Memory B cell (primary cell): ENCODE data around the gene OSBPL10.
A peak's percentile ranks its signal among the peaks of the same experiment; 100 is the strongest.

Experiments
- ATAC-seq: fragments of 150-1000 bp; cut with Tn5 transposase; 2 replicates; pipeline ENCODE4 v1.10.0; 2021; ENCODE audit warnings: low read depth, mild to moderate bottlenecking, moderate library complexity
- DNase-seq, 2 donors: peaks; one replicate each; pipeline ENCODE4 v3.0.0; 2022; ENCODE audit warnings: low spot score in 2 of 2
- H3K27ac Mint-ChIP-seq: one replicate; pipeline ENCODE4 v1.8.0; 2022; ENCODE audit warnings: mild to moderate bottlenecking, moderate library complexity, mixed read lengths
- H3K27me3 Mint-ChIP-seq: one replicate; pipeline ENCODE4 v1.8.0; 2022; ENCODE audit warnings: mixed read lengths
- H3K36me3 Mint-ChIP-seq: one replicate; pipeline ENCODE4 v1.8.0; 2022; ENCODE audit warnings: mild to moderate bottlenecking, mixed read lengths
- H3K4me1 Mint-ChIP-seq: one replicate; pipeline ENCODE4 v1.8.0; 2022; ENCODE audit warnings: mixed read lengths
- H3K4me3 Mint-ChIP-seq: one replicate; pipeline ENCODE4 v1.8.0; 2022; ENCODE audit warnings: mild to moderate bottlenecking, moderate library complexity, mixed read lengths
- H3K9me3 Mint-ChIP-seq: one replicate; pipeline ENCODE4 v1.8.0; 2022; ENCODE audit warnings: mixed read lengths

OSBPL10 gene

DNA sequence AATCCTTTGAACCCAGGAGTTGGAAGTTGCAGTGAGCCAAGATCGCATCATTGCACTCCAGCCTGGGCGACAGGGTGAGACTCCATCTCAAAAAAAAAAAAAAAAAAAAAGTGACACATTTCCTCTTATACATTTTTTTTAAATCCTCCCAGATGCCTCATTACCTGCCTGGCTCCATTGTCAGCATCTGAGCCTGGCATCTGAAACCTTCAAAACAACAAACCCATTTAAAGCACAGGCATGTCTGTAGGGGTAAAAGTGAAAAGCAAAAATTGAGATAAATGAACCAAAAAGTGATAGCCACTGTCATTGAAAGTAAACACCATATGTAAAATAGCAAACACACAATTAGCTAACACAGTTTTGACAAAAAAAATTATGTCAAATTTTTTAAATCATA is 38.6 kb downstream of the OSBPL10 start:
- no peak for ATAC-seq
- H3K27ac Mint-ChIP-seq = no peak overlapping the region

DNA sequence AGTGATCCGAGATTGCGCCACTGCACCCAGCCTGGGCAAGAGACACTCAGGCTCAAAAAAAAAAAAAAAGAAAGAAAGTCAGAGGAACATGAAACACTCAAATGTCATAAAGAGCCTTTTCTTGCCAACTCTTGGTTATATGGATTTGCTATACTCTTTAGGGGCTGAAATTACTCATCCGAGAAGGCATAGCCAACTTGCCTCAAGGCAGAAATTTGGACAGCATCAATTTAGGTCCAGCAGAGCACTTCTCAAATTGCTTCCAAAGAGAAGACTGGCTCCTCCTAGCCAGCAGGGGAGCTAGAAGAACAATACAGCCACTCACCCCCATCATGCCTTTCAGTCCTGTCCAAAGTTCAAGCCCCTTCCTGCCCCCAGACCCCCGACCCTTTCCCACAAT is 43.8 kb downstream of the OSBPL10 start:
- H3K36me3 Mint-ChIP-seq = peaks cover 2% of the 10 kb centered on the region
- H3K4me3 Mint-ChIP-seq = no peak overlapping the region
- H3K9me3 Mint-ChIP-seq = no peaks in the 10 kb centered on the region
- peaks cover 34% of the 10 kb centered on the region for H3K4me1 Mint-ChIP-seq
- H3K27me3 Mint-ChIP-seq = no peaks in the 10 kb centered on the region
- no peak overlapping the region for H3K27ac Mint-ChIP-seq
- no peak for ATAC-seq
- no peak for DNase-seq

More for the DNA sequence above, 38.6 kb downstream of the OSBPL10 start:
- H3K9me3 Mint-ChIP-seq = no peaks in the 10 kb centered on the region
- no peak overlapping the region for H3K4me3 Mint-ChIP-seq
- no peak for DNase-seq
- H3K36me3 Mint-ChIP-seq = peaks cover 10% of the 10 kb centered on the region
- no peaks in the 10 kb centered on the region for H3K27me3 Mint-ChIP-seq
- peaks cover 30% of the 10 kb centered on the region for H3K4me1 Mint-ChIP-seq

DNA sequence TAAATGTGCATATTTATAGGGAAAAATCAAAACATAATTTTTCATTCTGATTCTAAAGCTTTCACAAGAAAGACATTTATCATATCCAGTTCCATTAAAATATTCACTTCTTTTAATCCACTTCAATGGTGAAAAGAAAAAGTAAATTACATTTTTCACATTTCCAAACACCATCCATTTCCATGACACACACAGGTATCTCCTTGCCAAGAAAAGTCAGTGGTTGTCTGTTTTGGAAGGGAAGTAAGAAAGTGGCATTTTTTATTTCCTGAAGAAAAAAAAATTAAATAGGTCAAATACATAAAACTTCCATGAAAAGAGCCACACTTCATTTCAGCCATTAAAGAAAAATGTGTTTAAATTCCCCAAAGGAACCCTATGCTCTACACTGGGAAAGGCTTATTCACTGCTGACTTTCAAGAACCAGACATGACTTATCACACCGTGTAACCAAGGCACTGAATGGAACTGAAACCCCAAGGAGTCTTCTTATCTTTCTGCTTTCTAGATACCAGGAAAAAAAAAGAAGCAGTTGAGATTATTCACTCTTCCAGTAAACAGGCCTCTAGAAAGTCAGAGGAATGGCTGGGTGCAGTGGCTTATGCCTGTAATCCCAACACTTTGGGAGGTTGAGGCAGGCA is 44.5 kb downstream of the OSBPL10 start:
- ATAC-seq (peak; percentile 64), DNase-seq (no peak)
- Mint-ChIP-seq H3K4me1 (peaks cover 32% of the 10 kb centered on the region), H3K27me3 (no peaks in the 10 kb centered on the region), H3K9me3 (no peaks in the 10 kb centered on the region), H3K4me3 (peak overlapping the region; percentile 37), H3K36me3 (peaks cover 2% of the 10 kb centered on the region), H3K27ac (peak overlapping the region; percentile 29)

DNA sequence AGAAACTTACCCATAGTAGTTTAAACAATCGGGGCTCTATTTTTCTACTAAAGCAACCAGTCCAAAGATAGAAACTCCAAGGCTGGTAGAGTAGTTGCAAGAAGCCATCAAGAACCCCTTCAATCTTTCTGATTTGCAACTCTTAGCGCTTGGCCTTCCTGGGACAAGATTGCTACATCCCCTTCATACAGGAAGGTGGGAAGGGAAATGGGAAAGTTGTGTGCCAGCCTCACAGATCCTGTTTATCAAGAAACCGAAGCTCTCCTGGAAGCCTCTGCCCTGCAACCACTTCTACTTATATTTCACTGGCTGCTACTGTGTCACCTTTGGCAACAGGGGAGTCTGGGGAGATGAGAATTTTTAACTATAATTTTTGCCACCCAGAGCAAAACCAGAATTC is 46.2 kb downstream of the OSBPL10 start:
- H3K27ac Mint-ChIP-seq = no peak overlapping the region
- peaks cover 38% of the 10 kb centered on the region for H3K4me1 Mint-ChIP-seq
- H3K36me3 Mint-ChIP-seq = peaks cover 2% of the 10 kb centered on the region
- DNase-seq (no peak), ATAC-seq (no peak)
- no peak overlapping the region for H3K4me3 Mint-ChIP-seq
- H3K9me3 Mint-ChIP-seq = no peaks in the 10 kb centered on the region
- H3K27me3 Mint-ChIP-seq = no peaks in the 10 kb centered on the region

DNA sequence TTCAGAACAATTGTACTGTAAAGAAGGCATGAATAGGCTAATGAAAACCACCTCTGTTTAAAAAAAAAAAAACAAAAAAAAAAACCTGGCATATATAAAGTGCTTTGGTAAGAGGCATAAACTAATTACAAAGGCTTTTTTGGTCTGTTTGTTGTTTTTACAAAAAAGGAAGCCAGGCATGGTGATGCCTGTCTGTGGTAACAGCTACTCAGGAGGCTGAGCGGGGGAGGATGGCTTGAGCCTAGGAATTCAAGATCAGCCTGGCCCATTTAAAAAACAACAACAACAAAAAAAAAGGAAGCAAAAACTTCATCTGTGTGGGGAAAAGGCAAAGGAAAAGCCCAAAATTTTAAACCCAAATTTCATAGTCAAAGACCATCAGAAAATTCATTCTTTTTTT is 47.0 kb downstream of the OSBPL10 start:
- H3K9me3 Mint-ChIP-seq = no peaks in the 10 kb centered on the region
- ATAC-seq (peak; percentile 55), DNase-seq (no peak)
- peaks cover 38% of the 10 kb centered on the region for H3K4me1 Mint-ChIP-seq
- peak overlapping the region; percentile 87 for H3K27ac Mint-ChIP-seq
- peak overlapping the region; percentile 65 for H3K4me3 Mint-ChIP-seq
- no peaks in the 10 kb centered on the region for H3K27me3 Mint-ChIP-seq
- H3K36me3 Mint-ChIP-seq = peaks cover 2% of the 10 kb centered on the region

DNA sequence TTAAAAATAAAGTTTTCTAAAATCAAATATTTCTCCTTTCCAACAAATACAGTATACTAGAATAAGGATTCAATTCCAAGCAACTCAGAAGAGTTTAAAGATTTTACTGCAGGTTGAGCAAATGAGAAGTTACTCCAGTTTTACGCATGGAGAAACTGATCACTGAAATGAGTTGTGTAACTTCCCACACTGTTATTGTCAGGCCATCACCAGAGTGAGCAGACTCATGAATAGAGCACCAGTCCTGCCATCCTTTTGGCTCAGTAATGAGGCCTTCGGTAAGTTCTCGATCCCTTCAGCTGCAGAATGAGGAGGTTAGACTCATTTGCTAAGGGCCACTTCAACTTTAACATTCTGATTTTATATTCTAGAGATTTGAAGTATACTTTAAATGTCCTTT is 48.1 kb downstream of the OSBPL10 start:
- Mint-ChIP-seq H3K4me1 (peaks cover 38% of the 10 kb centered on the region), H3K36me3 (peaks cover 2% of the 10 kb centered on the region), H3K27ac (peak overlapping the region; percentile 87), H3K27me3 (no peaks in the 10 kb centered on the region), H3K9me3 (no peaks in the 10 kb centered on the region), H3K4me3 (no peak overlapping the region)
- ATAC-seq = no peak
- DNase-seq = no peak

DNA sequence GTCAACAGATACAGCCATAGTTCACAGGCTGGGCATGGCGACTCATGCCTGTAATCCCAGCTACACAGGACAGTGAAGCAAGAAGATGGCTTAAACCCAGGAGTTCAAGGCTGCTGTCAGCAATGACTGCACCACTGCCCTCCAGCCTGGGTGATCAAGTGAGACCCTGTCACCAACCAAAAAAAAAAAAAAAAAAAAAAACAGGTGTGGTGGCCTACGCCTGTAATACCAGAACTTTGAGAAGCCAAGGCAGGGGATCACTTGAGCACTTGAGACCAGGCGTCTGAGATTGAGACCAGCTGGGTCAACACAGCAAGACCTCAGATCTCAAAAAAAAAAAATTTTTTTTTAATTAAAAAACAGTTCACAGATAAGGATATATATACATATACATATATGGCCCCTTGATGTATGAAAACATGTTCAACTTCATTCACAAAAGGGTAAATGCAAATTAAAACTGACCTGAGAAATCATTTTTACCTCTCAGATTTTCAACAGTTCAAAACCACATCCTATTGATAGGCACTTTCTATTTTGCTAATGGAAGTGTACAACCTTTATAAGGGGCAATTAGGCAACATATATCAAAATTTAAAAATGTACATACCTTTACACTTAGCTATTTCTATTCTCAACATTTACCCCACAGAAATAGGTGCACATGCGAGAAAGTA is 51.1 kb downstream of the OSBPL10 start:
- Mint-ChIP-seq H3K9me3 (no peaks in the 10 kb centered on the region), H3K27me3 (no peaks in the 10 kb centered on the region), H3K36me3 (peaks cover 2% of the 10 kb centered on the region), H3K27ac (peak overlapping the region; percentile 85), H3K4me1 (peaks cover 54% of the 10 kb centered on the region), H3K4me3 (peak overlapping the region; percentile 47)
- ATAC-seq = peak; percentile 39
- DNase-seq = no peak

DNA sequence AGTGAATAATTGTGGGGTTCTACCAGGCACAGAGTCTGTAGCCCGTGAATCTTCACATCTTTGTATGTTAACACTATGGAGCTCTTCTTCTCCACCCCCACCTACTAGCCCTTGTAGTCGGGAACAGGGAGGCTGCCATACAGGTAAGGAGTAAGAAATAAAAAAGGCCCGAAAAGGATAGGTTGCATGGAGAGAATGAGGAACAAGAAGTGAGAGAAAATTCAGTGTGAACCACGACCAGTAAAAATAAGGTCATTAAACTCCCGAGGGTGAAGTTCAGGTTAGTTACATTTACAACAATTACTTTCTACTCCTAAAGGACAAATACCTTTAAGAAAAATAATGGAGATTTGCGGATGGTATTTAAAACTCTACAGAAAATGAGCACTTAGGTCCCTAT is 53.3 kb downstream of the OSBPL10 start:
- Mint-ChIP-seq H3K36me3 (peaks cover 4% of the 10 kb centered on the region), H3K4me1 (peaks cover 58% of the 10 kb centered on the region)
- peak; percentile 50 for ATAC-seq

DNA sequence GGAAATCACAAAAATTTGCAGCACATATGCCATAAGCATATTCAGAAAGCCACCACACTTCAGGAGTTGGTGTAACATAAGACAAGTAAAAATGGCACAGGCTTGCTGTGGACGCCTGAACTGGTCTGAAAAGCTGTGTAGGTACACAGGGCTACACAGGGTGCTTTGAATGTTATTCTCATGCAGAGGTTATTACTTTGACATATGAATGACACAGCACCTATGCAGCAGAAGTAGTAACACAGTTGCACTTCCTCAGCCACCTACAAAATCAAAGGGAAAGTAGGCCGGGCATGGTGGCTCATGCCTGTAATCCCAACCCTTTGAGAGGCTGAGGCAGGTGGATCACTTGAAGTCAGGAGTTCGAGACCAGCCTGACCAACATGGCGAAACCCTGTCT is 54.5 kb downstream of the OSBPL10 start:
- Mint-ChIP-seq H3K36me3 (peaks cover 8% of the 10 kb centered on the region), H3K27me3 (no peaks in the 10 kb centered on the region), H3K27ac (peak overlapping the region; percentile 75), H3K9me3 (no peaks in the 10 kb centered on the region), H3K4me1 (peaks cover 61% of the 10 kb centered on the region), H3K4me3 (peak overlapping the region; percentile 18)
- no peak for DNase-seq
- peak; percentile 60 for ATAC-seq

More for the DNA sequence above, 53.3 kb downstream of the OSBPL10 start:
- Mint-ChIP-seq H3K4me3 (peak overlapping the region; percentile 68), H3K27ac (peak overlapping the region; percentile 75), H3K27me3 (no peaks in the 10 kb centered on the region), H3K9me3 (no peaks in the 10 kb centered on the region)
- DNase-seq = no peak

DNA sequence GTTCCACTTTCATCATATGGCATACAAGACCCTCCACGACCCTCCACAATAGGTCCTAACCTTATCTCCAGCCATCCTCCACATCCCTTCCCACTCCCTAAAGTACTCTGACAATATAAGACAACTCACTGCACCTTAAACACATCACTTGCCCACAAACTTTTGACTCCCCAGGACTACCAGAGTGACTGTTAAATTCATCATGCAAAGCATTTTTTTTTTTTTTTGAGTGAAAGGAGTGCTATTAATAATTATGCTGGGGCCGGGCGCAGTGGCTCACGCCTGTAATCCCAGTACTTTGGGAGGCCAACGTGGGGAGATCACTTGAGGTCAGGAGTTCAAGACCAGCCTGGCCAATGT is 55.8 kb downstream of the OSBPL10 start:
- Mint-ChIP-seq H3K27me3 (no peaks in the 10 kb centered on the region), H3K36me3 (peaks cover 10% of the 10 kb centered on the region), H3K4me1 (peaks cover 56% of the 10 kb centered on the region), H3K4me3 (peak overlapping the region; percentile 67), H3K27ac (peak overlapping the region; percentile 75), H3K9me3 (peaks cover 1% of the 10 kb centered on the region)
- ATAC-seq (peak; percentile 27), DNase-seq (no peak)

DNA sequence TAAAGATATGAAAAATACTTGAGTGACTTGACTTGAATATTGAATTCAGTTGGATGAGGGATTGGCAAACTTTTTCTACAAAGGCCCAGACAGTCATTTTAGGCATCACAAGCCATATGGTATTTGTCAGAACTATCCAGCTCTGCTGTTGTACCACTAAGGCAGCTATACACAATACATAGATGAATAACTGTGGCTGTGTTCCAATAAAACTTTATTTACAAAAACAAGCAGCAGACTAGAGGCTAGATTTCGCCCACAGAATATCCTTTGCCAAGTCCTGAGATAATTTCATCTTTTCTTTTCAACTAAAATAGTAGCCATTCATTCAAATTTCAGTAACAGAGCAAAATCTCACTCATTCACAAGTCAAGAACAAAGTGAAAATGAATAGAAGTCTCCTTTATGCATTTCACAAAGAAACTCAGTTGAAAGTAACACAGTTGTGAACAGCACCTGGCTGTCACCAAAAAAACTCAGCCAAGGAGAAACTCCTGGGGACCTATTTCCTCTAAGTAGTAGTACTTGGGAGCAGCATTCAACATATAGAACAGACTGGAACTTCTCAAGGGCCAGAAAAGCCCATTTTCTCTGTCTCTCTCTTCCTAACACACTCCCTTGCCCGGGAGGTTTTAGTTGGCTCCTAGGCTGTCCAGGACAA is 56.3 kb downstream of the OSBPL10 start:
- ATAC-seq (peak; percentile 8), DNase-seq (no peak)
- Mint-ChIP-seq H3K4me1 (peaks cover 61% of the 10 kb centered on the region), H3K36me3 (peaks cover 15% of the 10 kb centered on the region), H3K27ac (peak overlapping the region; percentile 75), H3K4me3 (peak overlapping the region; percentile 67), H3K9me3 (peaks cover 6% of the 10 kb centered on the region), H3K27me3 (no peaks in the 10 kb centered on the region)

DNA sequence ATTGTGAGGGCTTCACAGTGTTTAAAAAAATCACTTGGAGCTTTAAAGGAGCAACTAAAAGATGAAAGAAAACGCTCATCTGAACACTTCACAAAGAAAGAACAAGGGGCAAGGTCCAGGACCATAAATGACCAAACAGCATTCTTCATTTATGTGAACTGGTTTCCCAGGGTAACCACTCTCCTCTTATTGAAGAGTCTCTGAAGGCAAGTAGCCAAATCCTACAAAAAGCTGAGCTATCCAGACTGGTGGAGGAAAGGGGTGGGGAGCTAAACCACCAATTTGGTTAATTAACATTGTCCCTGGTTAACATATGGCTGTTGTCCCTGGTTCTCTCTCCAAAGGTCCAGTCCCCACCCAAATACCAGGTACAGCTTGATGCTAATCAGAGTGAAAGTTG is 58.1 kb downstream of the OSBPL10 start:
- H3K4me3 Mint-ChIP-seq = peak overlapping the region; percentile 16
- peak overlapping the region; percentile 78 for H3K27ac Mint-ChIP-seq
- peaks cover 6% of the 10 kb centered on the region for H3K9me3 Mint-ChIP-seq
- H3K36me3 Mint-ChIP-seq = peaks cover 21% of the 10 kb centered on the region
- ATAC-seq = no peak
- no peak for DNase-seq
- H3K27me3 Mint-ChIP-seq = no peaks in the 10 kb centered on the region
- peaks cover 76% of the 10 kb centered on the region for H3K4me1 Mint-ChIP-seq

DNA sequence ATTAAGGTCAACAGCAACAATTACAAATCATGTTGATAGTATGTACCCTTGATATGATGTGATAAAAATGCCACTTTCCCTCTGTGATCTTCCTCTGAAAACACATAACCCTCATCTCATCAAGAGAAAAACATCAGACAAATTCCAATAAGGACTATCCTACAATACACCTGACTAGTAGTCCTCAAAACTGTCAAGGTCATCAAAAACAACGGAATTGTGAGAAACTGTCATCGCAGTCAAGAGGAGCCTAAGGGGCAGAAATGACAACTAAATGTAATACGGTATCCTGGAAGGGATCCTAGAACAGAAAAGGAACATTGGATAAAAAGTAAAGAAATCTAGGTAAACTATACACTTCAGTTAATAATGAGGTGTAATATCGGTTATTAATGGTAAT is 59.2 kb downstream of the OSBPL10 start:
- ATAC-seq = no peak
- peak overlapping the region; percentile 3 for H3K27ac Mint-ChIP-seq
- H3K4me1 Mint-ChIP-seq = peaks cover 75% of the 10 kb centered on the region
- H3K36me3 Mint-ChIP-seq = peaks cover 21% of the 10 kb centered on the region
- DNase-seq = no peak
- H3K9me3 Mint-ChIP-seq = peaks cover 6% of the 10 kb centered on the region
- H3K4me3 Mint-ChIP-seq = no peak overlapping the region
- no peaks in the 10 kb centered on the region for H3K27me3 Mint-ChIP-seq

DNA sequence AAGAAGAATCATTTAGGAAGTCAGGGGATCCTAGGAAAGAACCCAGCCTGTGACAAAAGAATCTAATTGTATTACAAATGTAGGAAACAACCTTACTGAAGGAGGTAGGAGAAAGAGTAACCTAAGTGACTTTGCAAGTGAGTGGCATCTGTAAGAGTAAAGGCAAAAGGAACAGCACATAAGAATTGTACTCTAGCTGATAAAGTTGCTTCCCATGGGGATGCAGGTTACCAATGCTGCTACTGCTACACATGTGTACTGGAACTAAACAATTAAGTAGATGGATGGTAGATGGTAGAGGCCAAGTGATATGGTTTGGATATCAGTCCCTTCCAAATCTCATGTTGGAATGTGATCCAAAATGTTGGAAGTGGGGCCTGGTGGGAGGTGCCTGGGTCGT is 60.8 kb downstream of the OSBPL10 start:
- Mint-ChIP-seq H3K9me3 (peaks cover 6% of the 10 kb centered on the region), H3K36me3 (peaks cover 24% of the 10 kb centered on the region), H3K27ac (peak overlapping the region; percentile 65), H3K27me3 (no peaks in the 10 kb centered on the region), H3K4me1 (peaks cover 71% of the 10 kb centered on the region), H3K4me3 (no peak overlapping the region)
- no peak for ATAC-seq
- DNase-seq = no peak
